Endometrial microvascular endothelial cells (primary cell): ENCODE results near the gene BRD9. TPM values are rescaled to one million over a fixed set of nuclear protein-coding genes. Genes with fewer than 3 reads are reported as not detected.
"Not testable (repeated sequence)": the region's sequence is repeated elsewhere in the genome, so short reads cannot be mapped to it uniquely, and the experiment has no call there.

Source experiments
- in situ Hi-C: cut with HindIII; loops from 2 replicates; pipeline ENCODE4 v1.10.0; 2017; ENCODE audit warnings: low sequenced_read_pairs, low pct_unique_long_range_greater_than_20kb; ENCODE audit errors: inconsistent ontology term
- total RNA-seq: library from RNA; depleted of rRNA; stranded (reverse); fragments of >200 nt; gene quantifications from one replicate; pipeline ENCODE4 v1.2.3, GENCODE V29; 2015; ENCODE audit errors: inconsistent ontology term

Gene BRD9
- total RNA-seq, 1 donor from 2014 or later = 34.5 TPM

GRCh38 chr5:852431-853401 lies 39.9 kb downstream of the BRD9 start:
- in situ Hi-C loops = no loop called here

- in situ Hi-C loops = no loop called here
Measured at GRCh38 chr5:852018-852417, 40.6 kb downstream of the BRD9 start.

DNA sequence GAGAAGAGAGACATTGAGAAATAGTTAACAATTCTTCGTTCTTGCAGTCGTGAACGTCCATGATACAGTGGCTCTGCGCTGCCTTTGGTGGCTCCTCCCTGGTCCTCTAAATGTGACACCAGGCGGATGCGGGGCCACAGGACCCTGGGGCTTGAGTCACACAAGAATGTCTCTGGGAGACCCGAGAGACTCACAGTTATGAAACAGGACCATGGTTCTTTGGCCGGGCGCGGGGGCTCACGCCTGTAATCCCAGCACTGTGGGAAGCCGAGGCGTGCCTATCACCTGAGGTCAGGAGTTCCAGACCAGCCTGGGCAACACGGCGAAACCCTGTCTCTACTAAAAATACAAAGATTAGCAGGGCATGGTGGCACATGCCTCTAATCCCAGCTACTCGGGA lies 41.0 kb downstream of the BRD9 start:
- in situ Hi-C loops = no loop called here

DNA sequence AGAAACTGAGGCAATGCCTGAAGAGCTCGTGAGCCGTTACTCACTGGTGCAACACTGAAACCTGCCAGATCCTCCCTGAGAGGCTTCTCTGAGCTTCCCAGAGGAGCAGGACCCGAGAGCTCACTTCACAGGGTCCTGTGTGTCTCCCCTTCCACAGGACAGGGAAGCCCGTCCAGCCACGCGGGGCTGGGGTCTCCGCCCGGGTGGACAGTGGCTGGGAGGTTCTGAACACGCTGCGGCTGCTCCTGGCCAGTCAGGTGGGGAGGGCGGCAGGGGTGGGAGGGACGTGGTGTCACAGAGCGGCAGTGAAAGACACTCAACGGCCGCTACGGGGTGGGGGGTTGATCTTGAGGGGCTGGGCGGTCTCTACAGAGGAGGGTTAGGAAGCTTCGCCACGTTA lies 41.5 kb downstream of the BRD9 start:
- in situ Hi-C loops = no loop called here

DNA sequence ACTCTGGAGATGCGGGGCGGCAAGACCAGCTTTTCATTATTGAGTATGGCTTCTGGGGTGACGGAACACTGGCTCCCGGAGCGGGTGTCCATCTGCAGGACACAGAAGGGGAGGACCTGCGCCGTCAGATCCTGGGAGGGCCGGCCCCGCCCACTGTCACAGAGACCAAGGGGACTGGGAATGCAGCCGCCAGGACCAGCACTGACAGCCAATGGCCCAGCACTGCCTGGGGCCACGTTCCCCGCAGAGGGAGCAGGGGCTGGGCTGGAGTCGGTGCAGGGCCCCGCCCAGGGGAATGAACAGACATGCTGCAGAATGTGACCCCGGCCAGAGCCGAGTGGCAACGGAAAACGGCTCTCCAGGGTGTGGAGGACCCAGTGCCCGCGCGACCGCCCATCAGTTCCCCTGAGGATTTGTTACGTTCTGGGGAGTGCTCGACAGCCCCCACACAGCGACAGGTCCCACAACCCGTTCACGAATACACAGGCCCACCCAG lies 42.0 kb downstream of the BRD9 start, which contains the start of gene ZDHHC11:
ZDHHC11 (minus strand) TSS at position 476 of the 496 bp plus-strand sequence; CDS start at position 92, 384 bp downstream.
- in situ Hi-C loops = no loop called here

DNA sequence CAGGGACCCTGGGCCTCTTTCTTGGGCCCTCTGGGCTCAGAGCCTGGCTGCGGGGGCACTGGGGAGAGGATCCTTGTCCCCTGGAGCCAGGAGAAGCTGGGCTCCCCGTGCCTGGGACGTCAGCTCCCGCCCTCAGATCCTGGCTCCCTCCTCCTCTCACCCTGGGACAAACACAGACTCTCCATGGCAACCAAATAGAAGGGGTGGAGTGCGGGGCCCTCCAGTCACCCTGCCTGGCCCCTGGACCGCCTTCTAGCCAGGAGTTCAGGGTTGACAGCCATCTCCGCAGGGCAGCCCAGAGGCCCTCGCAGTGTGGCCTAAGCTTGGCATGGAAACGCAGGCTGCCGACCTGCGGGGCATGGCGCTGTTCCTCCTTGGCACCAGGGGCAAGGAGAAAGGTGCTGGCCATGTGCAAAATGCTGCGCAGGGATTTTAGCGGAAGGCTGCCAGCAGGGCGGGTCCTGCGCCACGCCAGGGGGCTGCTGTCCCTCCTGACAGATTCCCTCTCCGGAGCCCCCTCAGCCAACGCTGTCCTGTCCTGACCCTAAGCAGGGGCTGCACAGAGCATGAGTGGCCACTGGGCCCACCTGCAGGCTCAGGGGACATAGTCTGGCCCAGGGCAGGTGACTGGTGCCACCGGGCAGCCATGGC lies 42.8 kb downstream of the BRD9 start:
- in situ Hi-C loops = no loop called here

- in situ Hi-C loops = no loop called here
Measured at GRCh38 chr5:848671-849111, 43.9 kb downstream of the BRD9 start.

GRCh38 chr5:847736-848135 lies 44.9 kb downstream of the BRD9 start:
- in situ Hi-C loops = not testable (repeated sequence)

GRCh38 chr5:847212-847611 lies 45.4 kb downstream of the BRD9 start:
- in situ Hi-C loops = not testable (repeated sequence)

DNA sequence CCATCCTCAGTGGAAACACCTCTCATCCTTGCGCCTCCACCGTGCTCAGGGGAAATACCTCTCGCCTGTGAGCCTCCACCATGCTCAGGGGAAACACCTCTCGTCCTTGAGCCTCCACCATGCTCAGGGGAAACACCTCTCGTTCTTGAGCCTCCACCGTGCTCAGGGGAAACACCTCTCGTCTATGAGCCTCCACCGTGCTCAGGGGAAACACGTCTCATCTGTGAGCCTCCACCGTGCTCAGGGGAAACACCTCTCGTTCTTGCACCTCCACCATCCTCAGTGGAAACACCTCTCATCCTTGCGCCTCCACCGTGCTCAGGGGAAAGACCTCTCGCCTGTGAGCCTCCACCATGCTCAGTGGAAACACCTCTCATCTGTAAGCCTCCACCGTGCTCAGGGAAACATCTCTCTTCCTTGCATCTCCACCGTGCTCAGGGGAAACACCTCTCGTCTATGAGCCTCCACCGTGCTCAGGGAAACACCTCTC lies 46.0 kb downstream of the BRD9 start:
- in situ Hi-C loops = not testable (repeated sequence)

- in situ Hi-C loops = not testable (repeated sequence)
Measured at GRCh38 chr5:845676-846601, 46.7 kb downstream of the BRD9 start.

DNA sequence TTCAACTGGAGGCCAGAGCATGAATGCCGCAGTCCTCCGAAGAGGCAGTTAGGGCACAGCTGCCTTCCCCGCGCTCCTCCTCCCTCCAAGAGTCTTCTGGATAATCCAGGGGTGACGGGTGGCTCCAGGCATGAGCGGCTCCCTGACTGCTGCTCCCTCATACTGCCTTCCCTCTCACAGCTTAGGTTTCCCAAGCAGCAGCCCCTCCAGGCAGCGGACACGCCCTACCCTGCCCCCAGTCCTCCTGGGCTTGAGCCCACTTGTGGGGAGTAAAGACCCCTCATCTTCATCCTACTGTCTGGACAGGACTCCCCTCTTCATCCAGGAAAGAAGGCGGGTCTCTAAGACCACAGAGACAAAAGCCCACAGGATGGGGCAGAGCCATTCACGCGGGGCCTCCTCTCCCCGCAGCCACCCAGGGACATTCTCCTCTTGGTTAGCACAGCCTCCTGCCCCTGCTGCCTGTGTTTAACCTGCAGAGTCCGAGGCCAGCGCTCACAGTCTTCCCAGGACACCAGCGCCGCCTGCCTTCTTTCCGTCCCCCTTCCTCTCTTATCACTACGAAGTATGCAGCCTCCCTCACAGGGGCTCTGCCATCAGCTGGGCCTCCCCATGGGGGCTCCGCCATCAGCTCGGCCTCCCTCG lies 47.4 kb downstream of the BRD9 start:
- in situ Hi-C loops = not testable (repeated sequence)

- in situ Hi-C loops = not testable (repeated sequence)
Measured at GRCh38 chr5:844426-844825, 48.2 kb downstream of the BRD9 start.

DNA sequence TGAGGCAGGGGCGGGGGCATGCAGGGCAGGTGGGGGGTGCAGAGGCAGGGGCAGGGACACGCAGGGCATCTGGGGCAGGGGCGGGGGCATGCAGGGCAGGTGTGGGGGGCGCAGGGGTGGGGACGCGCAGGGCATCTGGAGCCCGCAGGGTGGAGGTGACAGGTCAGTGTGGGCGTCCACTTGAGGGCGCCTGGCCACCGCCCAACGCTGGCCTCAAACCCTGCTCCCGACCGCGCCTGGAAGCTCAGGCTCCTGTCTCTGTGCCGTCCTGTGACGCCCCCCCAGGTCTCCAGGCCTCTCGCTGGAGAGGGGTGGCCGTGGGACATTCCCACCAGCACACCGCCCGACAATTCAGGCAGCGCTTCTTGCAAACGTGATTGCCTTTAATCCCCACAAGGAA lies 48.7 kb downstream of the BRD9 start:
- in situ Hi-C loops = not testable (repeated sequence)

DNA sequence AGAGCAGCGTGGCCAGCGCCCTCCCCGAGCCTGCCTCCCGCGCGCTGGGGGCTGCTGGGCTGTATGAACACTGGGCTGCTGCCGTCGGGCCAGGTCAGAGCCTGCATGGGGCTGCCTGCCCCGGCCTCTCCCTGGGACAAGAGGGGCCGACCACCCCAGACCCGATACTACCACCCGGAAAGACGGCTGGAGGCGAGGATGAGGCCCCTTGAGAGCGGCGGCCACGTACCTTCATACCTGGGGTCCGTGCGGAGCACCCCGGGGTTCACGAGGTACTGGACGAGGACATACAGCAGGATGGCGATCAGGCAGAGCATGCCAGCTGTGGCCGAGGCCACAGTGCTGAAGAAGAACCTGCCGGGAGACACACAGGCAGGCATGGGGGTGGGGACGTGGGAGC lies 49.2 kb downstream of the BRD9 start:
- in situ Hi-C loops = not testable (repeated sequence)

DNA sequence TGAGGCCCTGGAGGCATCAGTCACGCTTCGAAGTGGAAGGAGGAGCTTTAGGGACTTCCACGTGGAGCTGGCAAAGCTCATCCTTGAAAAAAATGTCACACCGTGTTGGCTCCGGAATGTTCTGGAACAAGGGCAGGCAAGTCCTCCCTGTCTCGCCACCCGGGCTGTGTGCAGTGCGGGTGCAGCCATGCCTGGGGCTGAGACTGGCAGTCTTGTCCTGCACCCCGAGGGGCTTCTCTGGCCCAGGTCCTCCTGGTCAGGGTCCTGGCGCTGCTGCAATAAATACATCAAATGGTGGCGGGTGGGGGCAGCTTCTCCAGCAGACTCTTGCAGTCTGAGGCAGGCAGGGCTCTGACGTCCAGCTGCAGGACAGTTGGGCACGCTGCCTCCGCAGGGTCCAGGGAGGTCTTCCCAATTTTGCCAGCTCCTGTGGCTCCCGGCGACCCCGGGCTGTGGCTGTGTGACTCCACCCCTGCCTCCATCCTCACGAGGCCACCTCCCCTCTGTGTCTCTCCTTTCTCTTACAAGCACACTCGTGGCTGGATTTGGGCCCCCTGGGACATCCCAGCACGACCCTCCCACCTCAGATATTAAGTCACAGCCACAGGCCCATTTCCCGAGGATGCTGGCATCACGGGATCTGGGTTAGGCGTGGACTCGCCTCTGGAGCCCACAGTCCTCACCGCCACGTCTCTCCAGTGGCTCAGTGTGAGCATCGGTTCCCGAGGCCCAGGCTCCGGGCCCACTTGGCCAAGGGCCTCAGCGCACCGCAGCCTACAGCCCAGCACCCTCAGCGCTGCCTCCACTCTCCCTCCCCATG lies 50.0 kb downstream of the BRD9 start:
- in situ Hi-C loops = not testable (repeated sequence)
